ENCODE data around the gene ADGRG7. TPM values are rescaled to one million over a fixed set of nuclear protein-coding genes. Genes with fewer than 3 reads are reported as not detected.

The ADGRG7 gene
- total and polyA plus RNA-seq, 8 donors: 0.12 TPM; not detected in 7

DNA sequence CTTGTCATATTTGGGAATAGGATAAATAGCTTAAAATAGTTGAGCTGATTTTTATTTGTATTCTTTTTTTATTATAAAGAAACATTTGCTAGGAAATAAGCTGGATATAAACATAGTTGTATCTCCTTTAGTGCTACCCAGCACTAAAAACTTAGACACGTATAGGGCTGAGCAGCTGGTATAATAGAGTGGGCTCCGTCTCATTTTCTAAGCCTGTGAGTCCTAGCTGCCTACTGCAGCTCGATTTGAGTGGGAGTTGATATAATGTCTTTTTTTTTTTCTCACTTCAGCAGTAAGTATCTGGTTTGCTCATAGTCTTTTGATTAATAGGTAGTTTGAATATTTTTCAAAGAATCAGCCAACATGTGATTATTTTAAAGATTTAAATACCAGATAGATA is 134.1 kb downstream of the ADGRG7 start:
- no peak overlapping the region for H3K4me3 ChIP-seq
- no peak overlapping the region for H3K27ac ChIP-seq
- DNase-seq (no peak), ATAC-seq (no peak), FAIRE-seq (no peak)
- no peaks in the 10 kb centered on the region for H3K9me3 ChIP-seq
- intact Hi-C loops (cut with DNase I): no loop called here
- peaks cover 0 to 3% (median 0%) of the 10 kb centered on the region in 3 donors for H3K4me1 ChIP-seq
- TF ChIP-seq, protein P1, sequence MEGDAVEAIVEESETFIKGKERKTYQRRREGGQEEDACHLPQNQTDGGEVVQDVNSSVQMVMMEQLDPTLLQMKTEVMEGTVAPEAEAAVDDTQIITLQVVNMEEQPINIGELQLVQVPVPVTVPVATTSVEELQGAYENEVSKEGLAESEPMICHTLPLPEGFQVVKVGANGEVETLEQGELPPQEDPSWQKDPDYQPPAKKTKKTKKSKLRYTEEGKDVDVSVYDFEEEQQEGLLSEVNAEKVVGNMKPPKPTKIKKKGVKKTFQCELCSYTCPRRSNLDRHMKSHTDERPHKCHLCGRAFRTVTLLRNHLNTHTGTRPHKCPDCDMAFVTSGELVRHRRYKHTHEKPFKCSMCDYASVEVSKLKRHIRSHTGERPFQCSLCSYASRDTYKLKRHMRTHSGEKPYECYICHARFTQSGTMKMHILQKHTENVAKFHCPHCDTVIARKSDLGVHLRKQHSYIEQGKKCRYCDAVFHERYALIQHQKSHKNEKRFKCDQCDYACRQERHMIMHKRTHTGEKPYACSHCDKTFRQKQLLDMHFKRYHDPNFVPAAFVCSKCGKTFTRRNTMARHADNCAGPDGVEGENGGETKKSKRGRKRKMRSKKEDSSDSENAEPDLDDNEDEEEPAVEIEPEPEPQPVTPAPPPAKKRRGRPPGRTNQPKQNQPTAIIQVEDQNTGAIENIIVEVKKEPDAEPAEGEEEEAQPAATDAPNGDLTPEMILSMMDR (IDR thresholded peaks at IDR 0.05): no peak
- H3K27me3 ChIP-seq: no peaks in the 10 kb centered on the region
- WGBS, 2 donors: 78 to 85% methylated on average over 3 of the region's 3 CpGs
- H3K36me3 ChIP-seq: peaks cover 0 to 56% (median 14%) of the 10 kb centered on the region in 3 donors

DNA sequence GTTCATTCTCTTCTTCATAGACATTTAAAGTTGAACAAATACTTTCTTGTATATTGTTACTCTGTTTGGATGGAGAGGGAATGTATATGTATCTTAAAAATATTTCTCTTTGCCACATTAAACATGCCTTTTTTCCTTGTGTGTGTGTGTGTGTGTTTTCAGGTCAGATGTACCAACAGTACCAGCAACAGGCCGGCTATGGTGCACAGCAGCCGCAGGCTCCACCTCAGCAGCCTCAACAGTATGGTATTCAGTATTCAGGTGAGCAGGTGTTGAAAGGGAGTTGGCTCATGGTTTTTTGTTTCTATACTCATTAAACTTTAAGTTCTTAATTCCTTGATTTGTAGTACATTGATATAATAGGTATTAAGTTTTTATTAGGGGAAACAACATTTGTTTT is 135.3 kb downstream of the ADGRG7 start:
- TF ChIP-seq, protein P1 (IDR thresholded peaks at IDR 0.05): no peak
- no peak overlapping the region for H3K27ac ChIP-seq
- peaks cover 0 to 53% (median 18%) of the 10 kb centered on the region in 3 donors for H3K36me3 ChIP-seq
- DNase-seq (no peak), FAIRE-seq (no peak), ATAC-seq (no peak)
- H3K9me3 ChIP-seq: no peaks in the 10 kb centered on the region
- H3K4me3 ChIP-seq: no peak overlapping the region
- 98 to 100% methylated on average over 2 of the region's 2 CpGs for WGBS, 2 donors
- no peaks in the 10 kb centered on the region for H3K27me3 ChIP-seq
- H3K4me1 ChIP-seq: no peaks in the 10 kb centered on the region
- intact Hi-C loops (cut with DNase I): no loop called here

Other genes with a start within 250 kb of the ADGRG7 start
- gene TOMM70, start 208.5 kb upstream of the ADGRG7 start, total RNA-seq: 10 to 100 TPM; 16.5 to 26.3 (median 18.4) TPM
- gene TOMM70, start 208.5 kb upstream of the ADGRG7 start, polyA plus RNA-seq: 10 to 100 TPM in 1 of 2 donors, 1 to 10 TPM in 1; 8.4 to 13.1 TPM
- gene LNP1, start 208.1 kb upstream of the ADGRG7 start, total RNA-seq: 1 to 10 TPM; 1.1 to 2.4 (median 1.5) TPM
- 1 to 10 TPM; 1.1 to 2.3 TPM for gene LNP1, start 208.1 kb upstream of the ADGRG7 start, polyA plus RNA-seq
- 10 to 100 TPM in 2 of 6 donors, 1 to 10 TPM in 4; 5.0 to 15.1 (median 8.8) TPM for gene TMEM45A, start 117.0 kb upstream of the ADGRG7 start, total RNA-seq
- gene TMEM45A, start 117.0 kb upstream of the ADGRG7 start, polyA plus RNA-seq: 1 to 10 TPM; 4.2 to 9.3 TPM
- gene TFG, start 99.9 kb downstream of the ADGRG7 start, total RNA-seq: 10 to 100 TPM; 28.5 to 48.9 (median 38.6) TPM
- gene TFG, start 99.9 kb downstream of the ADGRG7 start, polyA plus RNA-seq: 10 to 100 TPM; 30.0 to 49.5 TPM

All from pancreas (tissue), 10 donors.